ENCODE results near the gene KIAA0825. TPM values are rescaled to one million over a fixed set of nuclear protein-coding genes. Genes with fewer than 3 reads are reported as not detected.

KIAA0825 gene
- total and polyA plus RNA-seq, 7 donors: 0.46 to 4.6 (median 3.3) TPM; not detected in 1

GRCh38 chr5:94431696-94432095, 186.7 kb downstream of the KIAA0825 start:
- no peaks in the 10 kb centered on the region for H3K27me3 ChIP-seq
- no peaks in the 10 kb centered on the region for H3K36me3 ChIP-seq
- peaks cover 0 to 10% (median 6%) of the 10 kb centered on the region in 4 donors for H3K4me1 ChIP-seq
- H3K4me3 ChIP-seq: no peak overlapping the region
- TF ChIP-seq EP300 (IDR thresholded peaks at IDR 0.05): no peak
- no peak for DNase-seq
- no peaks in the 10 kb centered on the region for H3K9me3 ChIP-seq
- H3K27ac ChIP-seq: no peak overlapping the region
- intact Hi-C loops (cut with DNase I): no loop called here

GRCh38 chr5:94429566-94429965, 188.8 kb downstream of the KIAA0825 start:
- no peak for TF ChIP-seq EP300 (IDR thresholded peaks at IDR 0.05)
- no peak for TF ChIP-seq POLR2A (IDR thresholded peaks at IDR 0.05)
- TF ChIP-seq POLR2AphosphoS5 (IDR thresholded peaks at IDR 0.05): no peak
- TF ChIP-seq CTCF (IDR thresholded peaks at IDR 0.05): no peak
- intact Hi-C loops (cut with DNase I): no loop called here
- 85 to 86% methylated on average over 6 of the region's 6 CpGs for WGBS, 2 donors
- no peak overlapping the region for H3K27ac ChIP-seq
- no peak overlapping the region for H3K4me3 ChIP-seq
- no peaks in the 10 kb centered on the region for H3K36me3 ChIP-seq
- peaks cover 0 to 10% (median 6%) of the 10 kb centered on the region in 4 donors for H3K4me1 ChIP-seq
- no peak for DNase-seq
- no peaks in the 10 kb centered on the region for H3K27me3 ChIP-seq
- no peaks in the 10 kb centered on the region for H3K9me3 ChIP-seq

- no peak for DNase-seq
- TF ChIP-seq EP300 (IDR thresholded peaks at IDR 0.05) (no peak), POLR2AphosphoS5 (IDR thresholded peaks at IDR 0.05) (no peak), CTCF (IDR thresholded peaks at IDR 0.05) (no peak)
- Histone ChIP-seq H3K27me3 (no peaks in the 10 kb centered on the region), H3K27ac (no peak overlapping the region), H3K4me3 (no peak overlapping the region), H3K9me3 (no peaks in the 10 kb centered on the region), H3K4me1 (no peaks in the 10 kb centered on the region), H3K36me3 (no peaks in the 10 kb centered on the region)
- 80 to 81% methylated on average over 2 of the region's 2 CpGs for WGBS, 2 donors
- intact Hi-C loops (cut with DNase I): no loop called here
Observed at GRCh38 chr5:94425396-94425795, 193.0 kb downstream of the KIAA0825 start.

- Histone ChIP-seq H3K36me3 (no peaks in the 10 kb centered on the region), H3K27ac (no peak overlapping the region), H3K9me3 (no peaks in the 10 kb centered on the region), H3K4me1 (no peaks in the 10 kb centered on the region), H3K4me3 (no peak overlapping the region), H3K27me3 (no peaks in the 10 kb centered on the region)
- no peak for TF ChIP-seq POLR2AphosphoS5 (IDR thresholded peaks at IDR 0.05)
- TF ChIP-seq EP300 (IDR thresholded peaks at IDR 0.05): no peak
- TF ChIP-seq CTCF (IDR thresholded peaks at IDR 0.05): no peak
- no peak for TF ChIP-seq POLR2A (IDR thresholded peaks at IDR 0.05)
- DNase-seq: no peak
- intact Hi-C loops (cut with DNase I): no loop called here
Observed at GRCh38 chr5:94423411-94423810, 195.0 kb downstream of the KIAA0825 start.

GRCh38 chr5:94422812-94423211, 195.6 kb downstream of the KIAA0825 start:
- H3K27me3 ChIP-seq: no peaks in the 10 kb centered on the region
- intact Hi-C loops (cut with DNase I): no loop called here
- WGBS, 2 donors: 81 to 82% methylated on average over 3 of the region's 3 CpGs
- no peak for DNase-seq
- no peak overlapping the region for H3K27ac ChIP-seq
- TF ChIP-seq POLR2AphosphoS5 (IDR thresholded peaks at IDR 0.05) (peak in 1 of 4 donors; percentile 22), EP300 (IDR thresholded peaks at IDR 0.05) (no peak)
- H3K4me1 ChIP-seq: no peaks in the 10 kb centered on the region
- H3K36me3 ChIP-seq: no peaks in the 10 kb centered on the region
- H3K4me3 ChIP-seq: no peak overlapping the region
- H3K9me3 ChIP-seq: no peaks in the 10 kb centered on the region

- TF ChIP-seq POLR2A (IDR thresholded peaks at IDR 0.05): no peak
- no peak for TF ChIP-seq EP300 (IDR thresholded peaks at IDR 0.05)
- no peak for TF ChIP-seq CTCF (IDR thresholded peaks at IDR 0.05)
- no peak for TF ChIP-seq POLR2AphosphoS5 (IDR thresholded peaks at IDR 0.05)
- Histone ChIP-seq H3K4me3 (no peak overlapping the region), H3K4me1 (no peaks in the 10 kb centered on the region), H3K9me3 (no peaks in the 10 kb centered on the region), H3K36me3 (no peaks in the 10 kb centered on the region), H3K27me3 (no peaks in the 10 kb centered on the region), H3K27ac (no peak overlapping the region)
- WGBS, 2 donors: 81 to 83% methylated on average over 2 of the region's 2 CpGs
- intact Hi-C loops (cut with DNase I): no loop called here
- no peak for DNase-seq
Observed at GRCh38 chr5:94420885-94421284, 197.5 kb downstream of the KIAA0825 start.
